ENCODE results near the gene GPR78. TPM values are rescaled to one million over a fixed set of nuclear protein-coding genes. Genes with fewer than 3 reads are reported as not detected.

The GPR78 gene
- not detected in 2 replicates for total RNA-seq (2014; rRNA removed; shearing (Covaris generic))

- DNase-seq (ENCODE audit: low spot score), result no peak
- in situ Hi-C loops (cut with HindIII; ENCODE audit: low sequenced_read_pairs), result no loop called here
Measured at GRCh38 chr4:8580321-8581093, at the start of gene GPR78. Gene GPR78, plus strand, starts transcription at chr4:8580392. Its CDS starts 591 bp downstream, at chr4:8580983.

DNA sequence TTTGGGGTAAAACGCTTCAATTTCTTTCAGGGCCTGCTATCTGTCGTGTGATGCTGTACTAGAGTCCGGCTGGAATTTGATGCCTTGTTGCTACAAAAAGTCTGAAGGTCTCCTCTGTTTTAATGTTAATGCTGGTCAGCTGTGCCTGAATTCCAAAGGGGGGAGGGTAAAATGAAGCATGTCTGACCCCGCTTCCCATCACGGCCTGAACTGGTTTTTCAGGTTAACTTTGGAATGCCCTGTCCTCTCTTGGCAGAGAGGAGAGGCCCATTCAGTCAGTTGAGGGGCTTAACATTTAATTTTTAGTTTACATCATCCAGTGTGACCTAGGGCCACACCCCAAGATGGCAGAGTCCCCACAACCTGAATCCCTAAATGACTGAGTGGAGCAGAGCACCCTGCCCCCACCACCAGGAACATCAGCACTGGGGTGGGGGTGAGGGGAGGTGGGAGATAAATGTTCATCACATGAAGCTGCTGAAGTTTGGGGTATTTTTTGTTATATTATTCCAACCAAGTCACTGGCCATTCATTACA, 47.9 kb upstream of the GPR78 start:
- in situ Hi-C loops (cut with HindIII; ENCODE audit: low sequenced_read_pairs), result no loop called here

GRCh38 chr4:8533274-8533865, 46.8 kb upstream of the GPR78 start:
- no peak for DNase-seq (ENCODE audit: low spot score)
- in situ Hi-C loops (cut with HindIII; ENCODE audit: low sequenced_read_pairs), result no loop called here

More for the DNA sequence above, 47.9 kb upstream of the GPR78 start:
- no peak for DNase-seq (ENCODE audit: low spot score)

DNA sequence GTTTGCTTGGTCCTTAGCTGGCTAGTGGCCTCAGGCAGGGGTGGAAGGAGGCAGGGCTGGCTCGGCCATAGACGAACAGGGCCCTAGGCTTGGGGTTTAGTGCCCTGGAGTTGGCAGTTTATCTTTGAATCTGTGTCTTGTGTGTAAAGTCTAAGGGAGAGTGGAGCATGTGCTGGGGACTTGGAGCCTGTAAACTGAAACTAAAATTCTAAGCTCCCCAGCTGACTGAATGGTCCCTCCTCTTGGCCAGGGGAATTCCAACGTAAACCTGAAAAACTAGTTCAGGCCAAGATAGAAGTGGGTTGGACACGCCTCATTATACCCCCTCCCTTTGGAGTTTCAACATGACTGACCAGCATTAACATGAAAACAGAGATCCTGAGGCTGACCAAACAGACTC, 46.1 kb upstream of the GPR78 start:
- in situ Hi-C loops (cut with HindIII; ENCODE audit: low sequenced_read_pairs), result no loop called here
- DNase-seq (ENCODE audit: low spot score), result no peak

DNA sequence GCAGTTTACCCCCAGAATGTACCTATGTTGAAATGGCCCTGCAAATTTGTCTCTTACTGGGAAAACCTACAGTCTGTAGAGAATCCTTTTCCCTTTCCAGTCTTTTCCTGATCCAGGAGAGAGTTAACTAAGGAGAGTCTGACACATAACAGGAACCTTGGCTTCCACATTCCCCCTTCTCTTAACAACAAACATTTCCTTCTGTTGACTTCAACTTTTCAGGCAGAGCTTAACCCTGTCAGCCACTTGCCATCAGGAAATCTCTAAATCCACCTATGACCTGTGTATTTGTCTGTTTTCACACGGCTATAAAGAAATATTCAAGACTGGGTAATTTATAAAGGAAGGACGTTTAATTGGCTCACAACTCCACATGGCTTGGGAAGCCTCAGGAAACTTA, 45.6 kb upstream of the GPR78 start:
- DNase-seq (ENCODE audit: low spot score), result no peak
- in situ Hi-C loops (cut with HindIII; ENCODE audit: low sequenced_read_pairs), result no loop called here

DNA sequence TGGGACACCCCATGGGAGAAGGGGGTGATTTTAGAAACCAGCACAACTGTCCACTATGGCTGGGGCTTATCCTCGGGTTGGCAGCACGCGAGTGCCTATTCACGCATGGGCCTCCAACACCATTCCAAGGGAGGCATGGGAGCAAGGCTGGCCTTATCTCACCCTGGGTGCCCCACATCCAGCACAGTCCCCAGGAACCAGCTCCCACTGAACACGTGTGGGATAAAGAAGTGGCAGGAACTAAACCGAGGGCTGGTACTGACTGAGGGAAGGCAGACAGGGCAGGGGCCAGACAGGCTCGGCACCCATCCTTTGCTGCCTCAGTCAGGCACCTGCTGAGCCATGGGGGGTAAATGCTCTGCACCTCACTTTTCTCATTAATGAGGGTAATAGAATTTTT, 43.7 kb upstream of the GPR78 start:
- in situ Hi-C loops (cut with HindIII; ENCODE audit: low sequenced_read_pairs), result no loop called here
- DNase-seq (ENCODE audit: low spot score), result no peak

- in situ Hi-C loops (cut with HindIII; ENCODE audit: low sequenced_read_pairs), result no loop called here
- DNase-seq (ENCODE audit: low spot score), result peak; percentile 38
Measured at GRCh38 chr4:8537041-8537461, 43.1 kb upstream of the GPR78 start.

- in situ Hi-C loops (cut with HindIII; ENCODE audit: low sequenced_read_pairs), result no loop called here
- no peak for DNase-seq (ENCODE audit: low spot score)
Measured at GRCh38 chr4:8538076-8538702, 42.0 kb upstream of the GPR78 start.

GRCh38 chr4:8538703-8539567, 41.3 kb upstream of the GPR78 start:
- DNase-seq (ENCODE audit: low spot score), result no peak

GRCh38 chr4:8539661-8540060, 40.5 kb upstream of the GPR78 start:
- in situ Hi-C loops (cut with HindIII; ENCODE audit: low sequenced_read_pairs), result no loop called here

More at GRCh38 chr4:8538703-8539567, 41.3 kb upstream of the GPR78 start:
- in situ Hi-C loops (cut with HindIII; ENCODE audit: low sequenced_read_pairs), result no loop called here

DNA sequence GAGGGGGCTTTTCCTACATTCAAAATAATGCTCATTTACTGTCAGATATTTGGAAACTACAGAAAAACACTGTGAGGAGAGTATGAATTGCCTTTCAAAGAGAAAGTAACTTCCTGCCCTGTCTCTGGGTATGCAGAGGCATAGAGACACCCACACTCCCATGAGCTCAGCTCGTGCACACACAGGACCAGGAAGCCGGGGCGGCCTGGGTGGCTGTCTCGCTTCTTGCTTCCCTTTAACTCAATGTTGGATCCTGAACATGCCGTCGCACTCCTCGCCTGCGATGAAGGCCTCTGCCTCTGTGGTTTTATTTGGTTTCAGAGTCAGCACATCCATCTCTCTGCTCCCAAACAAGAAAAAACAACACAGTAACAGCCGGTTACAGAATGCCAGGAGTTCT, 40.1 kb upstream of the GPR78 start:
- DNase-seq (ENCODE audit: low spot score), result no peak
- in situ Hi-C loops (cut with HindIII; ENCODE audit: low sequenced_read_pairs), result no loop called here

More at GRCh38 chr4:8539661-8540060, 40.5 kb upstream of the GPR78 start:
- no peak for DNase-seq (ENCODE audit: low spot score)

- in situ Hi-C loops (cut with HindIII; ENCODE audit: low sequenced_read_pairs), result no loop called here
- DNase-seq (ENCODE audit: low spot score), result no peak
Measured at GRCh38 chr4:8540586-8540985, 39.6 kb upstream of the GPR78 start.

- DNase-seq (ENCODE audit: low spot score), result no peak
Measured at GRCh38 chr4:8540991-8541390, 39.2 kb upstream of the GPR78 start.

GRCh38 chr4:8541981-8542715, 38.0 kb upstream of the GPR78 start:
- in situ Hi-C loops (cut with HindIII; ENCODE audit: low sequenced_read_pairs), result no loop called here
- no peak for DNase-seq (ENCODE audit: low spot score)

More at GRCh38 chr4:8540991-8541390, 39.2 kb upstream of the GPR78 start:
- in situ Hi-C loops (cut with HindIII; ENCODE audit: low sequenced_read_pairs), result no loop called here

- DNase-seq (ENCODE audit: low spot score), result no peak
- in situ Hi-C loops (cut with HindIII; ENCODE audit: low sequenced_read_pairs), result no loop called here
Measured at GRCh38 chr4:8542776-8543525, 37.2 kb upstream of the GPR78 start.

DNA sequence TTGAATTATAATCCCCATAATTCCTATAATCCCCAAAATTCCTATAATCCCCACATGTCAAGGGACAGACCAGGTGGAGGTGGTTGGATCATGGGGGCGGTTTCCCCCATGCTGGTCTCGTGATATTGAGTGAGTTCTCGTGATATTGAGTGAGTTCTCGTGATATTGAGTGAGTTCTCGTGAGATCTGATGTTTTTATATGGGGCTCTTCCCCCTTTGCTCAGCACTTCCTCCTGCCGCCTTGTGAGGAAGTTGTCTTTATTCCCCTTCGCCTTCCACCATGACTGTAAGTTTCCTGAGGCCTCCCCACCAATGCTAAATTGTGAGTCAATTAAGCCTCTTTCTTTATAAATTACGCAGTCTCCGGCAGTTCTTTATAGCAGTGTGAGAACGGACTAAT, 36.6 kb upstream of the GPR78 start:
- in situ Hi-C loops (cut with HindIII; ENCODE audit: low sequenced_read_pairs), result no loop called here
- no peak for DNase-seq (ENCODE audit: low spot score)

- in situ Hi-C loops (cut with HindIII; ENCODE audit: low sequenced_read_pairs), result no loop called here
- no peak for DNase-seq (ENCODE audit: low spot score)
Measured at GRCh38 chr4:8544282-8544681, 35.9 kb upstream of the GPR78 start.

Data from G401 (cell line).